ENCODE results near the gene DOLK.

DNA sequence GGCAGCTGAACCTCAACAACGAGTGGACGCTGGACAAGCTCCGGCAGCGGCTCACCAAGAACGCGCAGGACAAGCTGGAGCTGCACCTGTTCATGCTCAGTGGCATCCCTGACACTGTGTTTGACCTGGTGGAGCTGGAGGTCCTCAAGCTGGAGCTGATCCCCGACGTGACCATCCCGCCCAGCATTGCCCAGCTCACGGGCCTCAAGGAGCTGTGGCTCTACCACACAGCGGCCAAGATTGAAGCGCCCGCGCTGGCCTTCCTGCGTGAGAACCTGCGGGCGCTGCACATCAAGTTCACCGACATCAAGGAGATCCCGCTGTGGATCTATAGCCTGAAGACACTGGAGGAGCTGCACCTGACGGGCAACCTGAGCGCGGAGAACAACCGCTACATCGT lies 39.0 kb downstream of the DOLK start:
- TF ChIP-seq EZH2 (IDR thresholded peaks at IDR 0.05) (no peak), POLR2AphosphoS5 (IDR thresholded peaks at IDR 0.05; ENCODE audit: low read depth, low read length) (no peak), RAD21 (IDR thresholded peaks at IDR 0.05; ENCODE audit: low read depth) (no peak), EZH2phosphoT487 (IDR thresholded peaks at IDR 0.05; ENCODE audit: borderline replicate concordance) (no peak), ELF1 (IDR thresholded peaks at IDR 0.05; ENCODE audit: borderline replicate concordance, low read depth) (no peak), YY1 (IDR thresholded peaks at IDR 0.05; ENCODE audit: extremely low read depth, insufficient replicate concordance, low read depth, low read length) (no peak), SP1 (IDR thresholded peaks at IDR 0.05; ENCODE audit: low read depth) (no peak)
- TF ChIP-seq, protein P1, sequence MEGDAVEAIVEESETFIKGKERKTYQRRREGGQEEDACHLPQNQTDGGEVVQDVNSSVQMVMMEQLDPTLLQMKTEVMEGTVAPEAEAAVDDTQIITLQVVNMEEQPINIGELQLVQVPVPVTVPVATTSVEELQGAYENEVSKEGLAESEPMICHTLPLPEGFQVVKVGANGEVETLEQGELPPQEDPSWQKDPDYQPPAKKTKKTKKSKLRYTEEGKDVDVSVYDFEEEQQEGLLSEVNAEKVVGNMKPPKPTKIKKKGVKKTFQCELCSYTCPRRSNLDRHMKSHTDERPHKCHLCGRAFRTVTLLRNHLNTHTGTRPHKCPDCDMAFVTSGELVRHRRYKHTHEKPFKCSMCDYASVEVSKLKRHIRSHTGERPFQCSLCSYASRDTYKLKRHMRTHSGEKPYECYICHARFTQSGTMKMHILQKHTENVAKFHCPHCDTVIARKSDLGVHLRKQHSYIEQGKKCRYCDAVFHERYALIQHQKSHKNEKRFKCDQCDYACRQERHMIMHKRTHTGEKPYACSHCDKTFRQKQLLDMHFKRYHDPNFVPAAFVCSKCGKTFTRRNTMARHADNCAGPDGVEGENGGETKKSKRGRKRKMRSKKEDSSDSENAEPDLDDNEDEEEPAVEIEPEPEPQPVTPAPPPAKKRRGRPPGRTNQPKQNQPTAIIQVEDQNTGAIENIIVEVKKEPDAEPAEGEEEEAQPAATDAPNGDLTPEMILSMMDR (IDR thresholded peaks at IDR 0.05 in 2 of 3, conservative IDR thresholded peaks at IDR 0.05 in 1 of 3; ENCODE audit: borderline replicate concordance in 1 of 3, insufficient read depth in 1 of 3, low read depth in 2 of 3, low read length in 2 of 3), result no peak
- TF ChIP-seq, protein P2, sequence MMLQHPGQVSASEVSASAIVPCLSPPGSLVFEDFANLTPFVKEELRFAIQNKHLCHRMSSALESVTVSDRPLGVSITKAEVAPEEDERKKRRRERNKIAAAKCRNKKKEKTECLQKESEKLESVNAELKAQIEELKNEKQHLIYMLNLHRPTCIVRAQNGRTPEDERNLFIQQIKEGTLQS (IDR thresholded peaks at IDR 0.05), result no peak
- TF ChIP-seq, protein P3, sequence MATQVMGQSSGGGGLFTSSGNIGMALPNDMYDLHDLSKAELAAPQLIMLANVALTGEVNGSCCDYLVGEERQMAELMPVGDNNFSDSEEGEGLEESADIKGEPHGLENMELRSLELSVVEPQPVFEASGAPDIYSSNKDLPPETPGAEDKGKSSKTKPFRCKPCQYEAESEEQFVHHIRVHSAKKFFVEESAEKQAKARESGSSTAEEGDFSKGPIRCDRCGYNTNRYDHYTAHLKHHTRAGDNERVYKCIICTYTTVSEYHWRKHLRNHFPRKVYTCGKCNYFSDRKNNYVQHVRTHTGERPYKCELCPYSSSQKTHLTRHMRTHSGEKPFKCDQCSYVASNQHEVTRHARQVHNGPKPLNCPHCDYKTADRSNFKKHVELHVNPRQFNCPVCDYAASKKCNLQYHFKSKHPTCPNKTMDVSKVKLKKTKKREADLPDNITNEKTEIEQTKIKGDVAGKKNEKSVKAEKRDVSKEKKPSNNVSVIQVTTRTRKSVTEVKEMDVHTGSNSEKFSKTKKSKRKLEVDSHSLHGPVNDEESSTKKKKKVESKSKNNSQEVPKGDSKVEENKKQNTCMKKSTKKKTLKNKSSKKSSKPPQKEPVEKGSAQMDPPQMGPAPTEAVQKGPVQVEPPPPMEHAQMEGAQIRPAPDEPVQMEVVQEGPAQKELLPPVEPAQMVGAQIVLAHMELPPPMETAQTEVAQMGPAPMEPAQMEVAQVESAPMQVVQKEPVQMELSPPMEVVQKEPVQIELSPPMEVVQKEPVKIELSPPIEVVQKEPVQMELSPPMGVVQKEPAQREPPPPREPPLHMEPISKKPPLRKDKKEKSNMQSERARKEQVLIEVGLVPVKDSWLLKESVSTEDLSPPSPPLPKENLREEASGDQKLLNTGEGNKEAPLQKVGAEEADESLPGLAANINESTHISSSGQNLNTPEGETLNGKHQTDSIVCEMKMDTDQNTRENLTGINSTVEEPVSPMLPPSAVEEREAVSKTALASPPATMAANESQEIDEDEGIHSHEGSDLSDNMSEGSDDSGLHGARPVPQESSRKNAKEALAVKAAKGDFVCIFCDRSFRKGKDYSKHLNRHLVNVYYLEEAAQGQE (IDR thresholded peaks at IDR 0.05; ENCODE audit: low read depth), result no peak
